Activated CD4-positive, alpha-beta T cell treated with anti-CD3 and anti-CD28 coated beads for 1 hour (primary cell): ENCODE results near the gene SPECC1L.

Experiments
- DNase-seq: peaks from one replicate; pipeline ENCODE4 v3.0.0-alpha.2; 2020

Gene SPECC1L

GRCh38 chr22:24376002-24376401 lies 105.4 kb downstream of the SPECC1L start:
- DNase-seq, result no peak

- DNase-seq, result no peak
Measured at GRCh38 chr22:24376586-24376985, 106.0 kb downstream of the SPECC1L start.

GRCh38 chr22:24379536-24379935 lies 108.9 kb downstream of the SPECC1L start:
- no peak for DNase-seq

GRCh38 chr22:24380220-24380904 lies 109.7 kb downstream of the SPECC1L start:
- no peak for DNase-seq

GRCh38 chr22:24380905-24381230 lies 110.2 kb downstream of the SPECC1L start:
- no peak for DNase-seq

- no peak for DNase-seq
Measured at GRCh38 chr22:24383061-24383460, 112.4 kb downstream of the SPECC1L start.

GRCh38 chr22:24384131-24384530 lies 113.5 kb downstream of the SPECC1L start:
- DNase-seq, result no peak

- no peak for DNase-seq
Measured at GRCh38 chr22:24386937-24387471, 116.4 kb downstream of the SPECC1L start.

- DNase-seq, result no peak
Measured at GRCh38 chr22:24389680-24390079, 119.0 kb downstream of the SPECC1L start.

- DNase-seq, result no peak
Measured at GRCh38 chr22:24390156-24390555, 119.5 kb downstream of the SPECC1L start.

GRCh38 chr22:24390576-24390975 lies 119.9 kb downstream of the SPECC1L start:
- DNase-seq, result no peak

- no peak for DNase-seq
Measured at GRCh38 chr22:24391836-24392217, 121.2 kb downstream of the SPECC1L start.

GRCh38 chr22:24392218-24392931 lies 121.7 kb downstream of the SPECC1L start:
- DNase-seq, result no peak

GRCh38 chr22:24393012-24393559 lies 122.5 kb downstream of the SPECC1L start:
- no peak for DNase-seq

- no peak for DNase-seq
Measured at GRCh38 chr22:24393848-24394247, 123.2 kb downstream of the SPECC1L start.

- no peak for DNase-seq
Measured at GRCh38 chr22:24394254-24394653, 123.6 kb downstream of the SPECC1L start.

- DNase-seq, result no peak
Measured at GRCh38 chr22:24398409-24398808, 127.8 kb downstream of the SPECC1L start.

GRCh38 chr22:24400034-24400725 lies 129.5 kb downstream of the SPECC1L start:
- no peak for DNase-seq

- DNase-seq, result no peak
Measured at GRCh38 chr22:24400726-24401596, 130.3 kb downstream of the SPECC1L start.

- no peak for DNase-seq
Measured at GRCh38 chr22:24401931-24402367, 131.3 kb downstream of the SPECC1L start.

- no peak for DNase-seq
Measured at GRCh38 chr22:24402460-24403192, 132.0 kb downstream of the SPECC1L start.

GRCh38 chr22:24403346-24403745 lies 132.7 kb downstream of the SPECC1L start:
- no peak for DNase-seq
